CD1c-positive myeloid dendritic cell (primary cell): ENCODE results near the gene XIRP2.
"Not testable (repeated sequence)": the region's sequence is repeated elsewhere in the genome, so short reads cannot be mapped to it uniquely, and the experiment has no call there.

Source experiments
- DNase-seq: peaks from one replicate; pipeline ENCODE4 v3.0.0-alpha.2; 2016; ENCODE audit errors: extremely low spot score

The XIRP2 gene

DNA sequence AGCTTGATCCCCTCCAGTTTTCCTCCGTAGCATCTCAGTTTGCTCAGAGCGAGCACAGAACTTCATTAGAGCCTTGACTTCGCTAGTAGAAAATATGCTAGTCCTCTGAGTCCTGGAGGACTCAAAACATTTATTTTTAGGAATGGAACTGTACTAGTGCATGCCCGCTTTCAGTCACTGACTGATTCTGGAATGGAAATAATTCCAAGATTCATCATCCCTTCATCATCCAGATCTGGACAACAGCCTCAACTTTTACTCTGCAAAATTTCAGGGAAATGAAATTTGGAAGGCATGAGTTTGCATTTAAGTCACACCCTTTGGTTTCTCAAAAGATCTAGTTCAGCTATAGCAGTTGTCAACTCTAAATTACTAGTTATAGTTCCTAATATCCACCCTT, 304.6 kb downstream of the XIRP2 start:
- no peak for DNase-seq

DNA sequence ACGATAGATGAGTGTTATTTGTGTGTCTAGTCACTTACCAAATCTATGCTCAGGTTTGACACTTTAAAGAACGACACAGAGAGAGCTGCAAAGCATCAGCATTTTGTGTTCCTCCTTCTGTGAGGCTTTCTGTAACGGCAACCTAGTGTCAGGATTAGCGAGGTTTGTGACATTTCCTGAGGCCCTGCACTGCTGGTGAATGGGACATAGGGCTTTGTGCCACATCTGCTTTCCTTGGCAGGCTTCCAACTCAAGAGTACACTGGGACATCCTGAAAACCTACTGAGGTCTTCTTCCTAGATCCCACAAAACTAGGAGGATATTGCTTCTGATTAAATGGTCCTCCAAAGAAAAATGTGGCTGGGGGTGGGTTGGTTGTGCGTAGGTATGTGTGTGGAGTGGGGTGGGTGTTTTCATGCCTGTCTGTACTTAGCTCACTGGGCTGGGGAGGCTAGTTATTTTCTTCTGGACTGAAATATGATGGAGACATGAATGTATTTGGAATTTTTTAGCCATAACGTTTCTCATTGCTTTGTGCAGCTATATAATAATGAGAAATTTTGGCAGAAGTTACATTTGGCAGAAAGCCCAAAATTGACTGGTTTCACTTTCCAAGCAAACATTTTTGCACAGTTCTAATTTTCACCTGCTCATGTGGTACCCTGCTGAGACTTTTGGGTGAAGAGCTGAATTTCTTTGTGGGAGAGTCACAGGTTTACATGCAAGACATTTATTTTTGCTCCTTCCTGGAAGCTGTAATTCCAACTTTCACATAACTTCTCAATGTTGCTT, 308.4 kb downstream of the XIRP2 start:
- DNase-seq = peak; percentile 39

DNA sequence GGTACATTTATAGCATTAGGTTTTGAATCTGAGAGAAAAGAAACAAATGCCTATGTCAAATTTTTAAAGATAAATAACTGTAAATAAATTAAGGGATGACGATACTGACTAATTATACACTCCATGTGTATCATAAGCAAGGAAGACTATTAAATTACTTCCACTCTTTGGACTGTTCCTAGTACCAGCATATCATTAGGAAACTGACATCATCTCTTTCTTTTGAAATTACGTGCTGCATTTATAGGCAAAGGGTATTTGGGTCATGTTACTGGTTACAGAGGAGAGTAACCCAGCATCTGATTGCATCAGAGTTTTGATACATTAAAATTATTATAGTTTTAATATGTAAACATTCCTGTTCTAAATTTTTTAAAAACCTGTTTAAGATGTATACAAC, 309.7 kb downstream of the XIRP2 start:
- DNase-seq = no peak

DNA sequence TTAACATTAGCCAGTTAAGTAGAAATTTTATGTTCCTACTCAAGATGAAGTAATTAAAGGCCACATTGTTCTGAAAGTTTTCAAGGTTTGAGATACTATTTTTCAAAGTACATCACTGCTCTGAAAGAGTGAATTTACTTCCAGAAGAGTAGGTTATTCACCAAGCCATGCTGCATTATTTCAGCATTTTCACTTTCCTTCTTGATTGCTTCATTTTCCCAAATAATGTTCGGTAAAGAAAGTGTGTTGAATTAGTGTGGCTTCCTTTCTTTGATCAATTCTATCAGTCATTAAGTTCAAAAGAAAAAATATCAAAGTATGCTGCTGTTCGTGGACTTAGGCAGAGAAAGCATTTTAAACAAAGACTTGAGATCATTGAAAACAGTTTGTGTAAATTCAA, 310.3 kb downstream of the XIRP2 start:
- DNase-seq = no peak

DNA sequence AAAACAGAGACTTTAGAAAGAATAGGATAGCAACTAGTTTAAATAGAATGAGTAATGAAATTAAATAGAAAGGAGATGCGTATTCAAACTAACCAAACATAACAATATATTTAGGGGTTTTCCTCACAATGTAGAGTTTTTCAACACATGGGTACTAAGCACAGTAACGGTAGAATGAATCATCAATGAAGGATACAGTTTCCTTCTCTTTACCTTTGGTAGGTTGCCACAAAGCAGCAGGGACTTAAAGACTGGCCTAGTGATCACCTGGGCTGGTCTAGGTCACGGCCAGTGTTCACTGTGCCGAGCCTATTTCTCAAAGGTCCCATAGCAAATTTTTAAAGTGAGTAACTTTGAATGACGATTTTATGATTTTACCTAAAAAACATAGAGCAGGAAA, 311.7 kb downstream of the XIRP2 start:
- DNase-seq = no peak

DNA sequence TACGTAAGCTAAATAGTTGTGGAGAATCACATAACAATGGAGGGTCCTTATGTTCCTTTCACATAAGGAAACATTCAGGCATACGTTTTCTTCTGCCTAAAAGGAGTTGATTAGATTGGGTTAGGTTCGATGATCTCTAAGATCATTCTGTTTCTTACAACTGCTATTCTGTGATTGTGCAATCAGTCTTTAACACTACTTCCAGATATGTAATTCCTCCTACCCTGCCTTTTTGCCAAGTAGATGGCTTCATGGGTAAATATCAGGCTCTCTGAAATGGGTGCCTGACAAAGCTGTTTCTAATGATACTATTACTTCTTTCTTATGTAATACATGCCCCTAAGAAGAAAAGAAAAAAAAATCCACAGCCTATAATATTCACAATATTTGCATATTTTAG, 321.5 kb downstream of the XIRP2 start:
- DNase-seq = no peak

DNA sequence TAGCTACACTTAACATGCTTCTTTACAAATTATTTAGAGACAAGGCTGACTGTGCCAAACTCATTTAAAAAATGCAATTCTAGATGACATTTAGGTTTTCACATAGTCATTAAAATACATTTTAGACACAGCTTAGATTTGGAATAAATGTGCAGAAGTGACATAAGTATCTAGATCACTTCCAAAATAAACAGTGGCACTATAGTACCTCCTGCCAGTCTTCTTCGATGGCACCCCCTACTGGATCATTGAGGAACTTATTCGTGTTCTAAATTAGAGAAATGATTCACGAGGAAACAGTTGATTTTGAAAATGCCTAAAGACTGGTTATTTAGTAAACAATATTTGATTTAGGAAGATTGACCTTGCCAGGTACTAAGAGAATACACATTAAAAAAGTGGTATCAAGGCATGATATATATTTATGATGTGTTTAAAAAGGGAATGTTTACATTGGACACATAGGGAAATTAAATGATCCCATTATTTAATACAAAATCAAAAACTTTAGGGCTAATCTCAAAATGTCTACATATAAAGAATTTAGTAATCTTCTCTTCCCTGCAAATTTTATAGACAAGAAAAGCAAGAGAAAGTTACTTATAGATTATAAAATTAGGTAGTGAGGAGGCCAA, 323.9 kb downstream of the XIRP2 start:
- peak; percentile 69 for DNase-seq

DNA sequence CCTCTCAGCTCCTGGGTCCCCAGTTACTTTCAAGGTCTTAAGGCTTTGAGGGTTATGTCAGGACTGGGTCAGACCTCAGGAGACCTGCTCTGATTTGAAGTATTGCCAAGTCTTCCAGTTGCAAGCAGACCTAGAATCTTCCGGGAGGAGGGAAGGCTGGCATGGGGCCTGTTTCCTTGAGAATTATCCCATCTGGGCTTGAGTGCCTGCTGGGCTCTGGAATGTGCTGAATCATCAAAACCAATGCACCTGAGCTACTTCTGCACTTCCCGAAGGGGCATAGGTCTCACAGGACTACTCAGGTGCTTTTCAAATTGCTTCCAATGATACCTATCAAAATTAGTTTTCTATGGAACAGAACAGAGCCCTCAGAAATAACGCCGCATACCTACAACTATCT, 327.3 kb downstream of the XIRP2 start:
- DNase-seq = no peak

DNA sequence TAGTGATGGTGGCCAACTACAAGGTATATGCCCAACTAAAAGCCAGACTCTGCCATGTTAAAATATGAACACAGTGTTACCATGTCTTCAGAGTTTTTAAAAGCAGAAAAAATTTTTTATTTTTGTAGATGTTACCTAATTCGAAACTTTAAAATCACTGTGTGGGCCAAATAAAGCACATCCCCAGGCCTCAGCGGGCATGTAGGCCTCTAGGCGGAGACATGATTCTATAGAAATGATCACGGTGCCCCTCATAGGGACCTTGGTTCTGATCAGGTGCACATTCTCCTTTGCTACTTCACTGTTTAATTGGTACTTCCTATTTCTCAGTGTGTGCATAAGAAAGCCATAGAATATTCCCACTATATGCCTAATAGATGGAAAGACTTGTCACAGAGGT, 349.2 kb downstream of the XIRP2 start:
- DNase-seq = no peak

DNA sequence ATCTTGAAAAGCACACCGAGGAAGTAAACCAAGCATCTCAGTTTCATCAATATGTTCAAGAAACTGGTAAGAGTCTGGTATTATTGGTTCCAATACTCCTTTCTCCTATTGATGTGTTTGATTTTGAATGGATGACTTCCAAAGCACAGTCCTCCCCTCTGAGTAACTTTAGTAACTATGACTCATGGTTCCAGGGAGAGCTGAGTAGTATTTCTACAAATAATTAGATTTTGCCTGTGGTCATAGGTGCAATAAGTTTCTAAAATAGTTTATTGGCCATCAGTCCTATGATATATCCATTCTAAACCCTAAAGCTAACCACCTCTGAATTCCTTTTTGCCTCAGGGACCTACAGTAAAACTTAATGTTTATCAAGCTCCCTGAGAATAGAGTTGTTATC, 352.4 kb downstream of the XIRP2 start:
- no peak for DNase-seq

DNA sequence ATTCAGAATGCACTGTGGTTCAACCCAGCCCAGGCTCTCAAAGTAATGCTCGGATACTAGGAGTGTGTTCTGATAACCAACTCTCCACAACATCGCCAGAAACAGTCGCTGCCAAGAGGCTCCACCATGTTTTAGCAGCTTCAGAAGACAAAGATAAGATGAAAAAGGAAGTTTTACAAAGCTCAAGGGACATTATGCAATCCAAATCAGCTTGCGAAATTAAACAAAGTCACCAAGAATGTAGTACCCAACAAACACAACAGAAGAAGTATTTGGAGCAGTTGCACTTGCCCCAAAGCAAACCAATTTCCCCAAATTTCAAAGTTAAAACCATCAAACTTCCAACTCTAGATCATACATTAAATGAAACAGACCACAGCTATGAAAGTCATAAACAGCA, 360.9 kb downstream of the XIRP2 start:
- no peak for DNase-seq

DNA sequence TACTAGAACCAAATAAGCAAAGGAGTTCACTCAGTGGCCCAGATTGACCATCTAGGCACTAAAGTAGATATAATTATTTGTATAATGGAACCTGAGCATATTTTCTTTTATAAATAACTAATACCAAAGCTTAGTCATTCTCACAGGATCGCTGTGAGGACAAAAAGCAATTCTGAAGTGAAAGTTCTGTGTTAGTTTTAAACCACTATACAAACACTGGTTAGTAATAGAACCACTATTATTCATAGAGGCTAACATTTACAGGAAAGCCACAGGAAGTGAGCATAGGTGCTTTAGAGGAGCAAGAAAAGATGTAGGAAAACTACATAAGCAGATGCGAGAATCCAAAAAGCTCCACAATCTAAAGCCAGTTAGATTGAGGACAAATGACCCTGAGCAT, 364.7 kb downstream of the XIRP2 start:
- DNase-seq = no peak

DNA sequence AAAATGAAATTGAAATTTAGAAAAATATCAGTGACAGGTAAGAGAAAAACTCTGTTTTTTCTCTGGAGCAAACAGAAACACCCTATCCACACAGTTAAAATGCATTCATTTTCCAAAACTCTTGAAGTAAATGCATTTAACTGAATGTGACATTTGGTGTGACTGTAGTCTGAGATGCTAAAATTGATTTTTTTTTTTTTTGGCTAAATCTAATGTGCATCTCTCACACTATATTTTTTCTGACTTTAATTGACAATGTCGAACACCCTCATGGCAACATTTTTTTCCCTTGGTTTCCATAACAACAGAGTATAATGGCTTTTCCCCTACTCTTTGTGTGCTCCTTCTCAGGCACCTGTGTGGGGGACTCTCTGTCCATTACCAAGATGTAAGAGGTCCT, 366.4 kb downstream of the XIRP2 start:
- no peak for DNase-seq

DNA sequence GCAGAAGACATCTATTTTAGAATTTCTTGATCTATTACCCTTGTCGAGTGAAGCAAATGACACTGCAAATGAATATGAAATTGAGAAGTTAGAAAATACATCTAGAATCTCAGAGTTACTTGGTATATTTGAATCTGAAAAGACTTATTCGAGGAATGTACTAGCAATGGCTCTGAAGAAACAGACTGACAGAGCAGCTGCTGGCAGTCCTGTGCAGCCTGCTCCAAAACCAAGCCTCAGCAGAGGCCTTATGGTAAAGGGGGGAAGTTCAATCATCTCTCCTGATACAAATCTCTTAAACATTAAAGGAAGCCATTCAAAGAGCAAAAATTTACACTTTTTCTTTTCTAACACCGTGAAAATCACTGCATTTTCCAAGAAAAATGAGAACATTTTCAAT, 370.4 kb downstream of the XIRP2 start:
- no peak for DNase-seq

DNA sequence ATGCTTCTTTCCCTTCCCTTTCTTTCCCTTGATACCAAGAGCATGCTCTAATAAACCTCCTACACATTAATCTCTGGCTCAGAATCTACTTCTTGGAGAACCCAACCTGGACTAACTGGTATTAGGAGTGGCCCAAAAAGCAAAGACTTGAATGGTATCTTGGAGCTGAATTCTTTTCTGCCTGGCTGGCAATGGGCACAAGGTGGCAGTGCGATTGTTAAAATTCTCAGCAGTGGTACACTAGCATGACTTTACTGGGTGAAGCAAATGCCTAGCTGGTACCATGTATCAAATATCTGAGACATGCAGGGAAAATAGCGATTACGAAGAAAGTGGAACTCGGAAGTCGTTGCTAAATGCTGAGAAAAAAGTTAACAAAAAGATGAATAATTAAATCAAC, 376.1 kb downstream of the XIRP2 start:
- DNase-seq = no peak

DNA sequence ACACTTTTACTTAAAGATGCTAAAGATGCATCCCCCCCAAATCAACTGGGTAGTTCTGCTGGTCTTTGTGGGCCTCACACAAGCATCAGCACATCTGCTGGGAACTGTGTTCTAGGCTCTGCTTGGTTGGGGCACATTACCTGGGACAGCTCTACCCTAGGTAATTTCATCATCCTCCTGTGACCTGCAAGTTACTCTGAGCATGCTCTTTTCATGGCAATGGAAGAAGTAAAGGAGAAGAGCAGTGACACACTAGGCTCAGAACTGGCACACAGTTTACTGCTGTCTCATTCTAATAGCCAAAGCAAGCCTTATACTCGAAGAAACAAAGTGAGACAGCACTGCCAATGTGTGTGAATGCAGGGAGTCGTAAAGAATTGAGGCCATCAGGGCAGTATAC, 376.7 kb downstream of the XIRP2 start:
- DNase-seq = no peak

DNA sequence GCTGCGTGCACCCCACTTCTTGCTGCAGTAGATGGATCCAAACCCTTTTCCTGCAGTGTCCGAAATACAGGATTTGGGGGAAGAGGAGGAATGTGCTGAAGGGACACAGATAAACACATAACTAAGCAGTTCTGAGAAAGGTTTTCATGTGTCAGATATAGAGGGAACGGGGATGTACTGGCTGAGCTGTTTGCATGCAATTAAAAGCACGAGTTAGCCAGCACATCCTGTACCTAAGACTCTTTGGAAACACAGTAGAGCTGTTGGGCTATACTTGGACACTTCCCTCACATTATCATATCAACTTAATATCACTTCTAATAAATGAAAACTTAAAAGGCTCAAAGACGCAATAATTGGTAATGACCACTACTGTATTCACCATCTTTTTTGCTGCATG, 377.4 kb downstream of the XIRP2 start:
- no peak for DNase-seq

DNA sequence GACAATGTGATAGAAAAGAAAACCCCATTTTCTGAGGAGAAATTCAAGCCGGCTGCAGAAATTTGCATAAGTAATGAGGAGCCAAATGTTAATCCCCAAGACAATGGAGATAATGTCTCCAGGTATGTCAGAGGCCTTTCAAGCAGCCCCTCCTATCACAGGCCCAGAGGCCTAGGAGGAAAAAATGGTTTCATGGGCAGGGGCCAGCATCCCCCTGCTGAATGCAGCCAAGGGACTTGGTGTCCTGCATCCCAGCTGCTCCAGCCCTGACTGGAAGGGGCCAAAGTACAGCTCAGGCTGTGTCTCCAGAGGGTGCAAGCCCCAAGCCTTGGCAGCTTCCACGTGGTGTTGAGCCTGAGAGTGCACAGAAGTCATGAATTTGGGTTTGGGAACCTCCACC, 380.0 kb downstream of the XIRP2 start:
- DNase-seq = not testable (repeated sequence)

DNA sequence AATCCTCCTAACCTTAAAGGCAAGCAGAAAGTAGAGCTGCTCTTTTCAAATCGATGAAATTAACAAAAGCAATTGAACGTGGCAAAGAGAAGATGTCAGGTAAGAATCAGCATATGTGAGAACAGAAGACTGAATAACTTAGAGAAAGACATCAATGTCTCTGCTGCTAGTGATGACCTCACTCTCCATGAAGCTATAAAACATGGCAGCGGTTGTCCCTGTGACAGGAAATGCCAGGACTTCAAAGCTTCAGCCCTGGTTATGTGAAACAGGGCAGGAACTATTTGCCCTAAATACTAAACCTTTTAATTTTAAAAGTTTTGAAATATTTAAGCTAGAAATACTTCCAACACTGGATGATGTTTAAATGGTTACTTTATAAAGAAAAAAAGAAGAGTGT, 383.7 kb downstream of the XIRP2 start:
- no peak for DNase-seq

DNA sequence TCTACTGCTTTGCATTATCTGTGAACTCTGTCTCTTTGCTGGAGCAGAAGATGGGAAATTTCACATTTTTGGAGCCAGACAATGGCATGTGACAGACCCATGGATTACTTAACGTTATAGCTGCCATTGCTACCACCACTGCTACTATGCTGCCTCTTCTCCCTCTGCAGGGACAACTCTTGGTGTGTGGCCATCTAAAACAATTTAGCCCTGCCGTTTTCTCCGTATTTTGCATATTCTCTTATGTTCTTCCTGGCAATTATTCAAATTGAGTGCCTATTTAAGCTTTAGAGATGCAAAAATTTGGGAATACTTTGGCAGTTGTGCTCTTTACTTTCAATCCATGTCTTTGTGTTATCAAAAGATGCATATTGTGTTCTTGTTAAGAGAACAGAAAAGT, 386.8 kb downstream of the XIRP2 start:
- DNase-seq = no peak

DNA sequence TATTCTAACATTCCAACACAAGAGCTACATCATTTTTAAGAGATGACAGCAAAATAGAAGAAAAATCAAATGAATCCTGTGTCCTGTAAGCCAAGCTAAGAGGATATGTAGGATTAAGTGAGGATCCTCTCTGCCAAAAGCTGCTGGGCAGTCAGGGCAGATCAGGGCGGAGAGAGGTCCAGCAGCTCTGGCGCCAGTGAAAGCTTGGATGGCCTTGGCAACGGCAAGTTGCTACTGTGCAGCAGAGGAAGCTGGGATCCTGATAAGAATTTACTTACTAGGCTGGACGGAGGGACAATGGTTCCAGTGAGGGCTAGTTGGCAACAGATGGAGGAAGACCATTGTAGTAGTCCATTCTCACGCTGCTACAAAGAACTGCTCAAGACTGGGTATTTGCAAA, 391.5 kb downstream of the XIRP2 start:
- DNase-seq = no peak

DNA sequence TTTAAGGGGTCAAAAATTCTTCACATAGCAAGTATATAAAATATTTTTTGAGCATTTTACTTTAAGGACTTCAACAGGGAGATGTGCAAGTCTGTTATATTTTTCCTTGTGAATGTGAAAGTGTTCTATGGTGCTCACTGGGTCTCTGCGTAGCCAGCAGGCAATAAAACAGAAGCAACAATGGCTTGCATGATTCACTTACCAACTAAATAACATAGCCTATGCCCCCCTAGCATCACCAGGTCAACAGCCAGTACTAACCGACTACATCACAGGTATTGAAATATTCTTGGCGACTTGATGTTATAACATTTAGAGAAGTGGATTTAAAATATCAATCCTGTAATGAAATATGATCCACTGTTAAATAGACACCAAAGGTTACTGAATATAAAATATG, 398.9 kb downstream of the XIRP2 start:
- DNase-seq = no peak

DNA sequence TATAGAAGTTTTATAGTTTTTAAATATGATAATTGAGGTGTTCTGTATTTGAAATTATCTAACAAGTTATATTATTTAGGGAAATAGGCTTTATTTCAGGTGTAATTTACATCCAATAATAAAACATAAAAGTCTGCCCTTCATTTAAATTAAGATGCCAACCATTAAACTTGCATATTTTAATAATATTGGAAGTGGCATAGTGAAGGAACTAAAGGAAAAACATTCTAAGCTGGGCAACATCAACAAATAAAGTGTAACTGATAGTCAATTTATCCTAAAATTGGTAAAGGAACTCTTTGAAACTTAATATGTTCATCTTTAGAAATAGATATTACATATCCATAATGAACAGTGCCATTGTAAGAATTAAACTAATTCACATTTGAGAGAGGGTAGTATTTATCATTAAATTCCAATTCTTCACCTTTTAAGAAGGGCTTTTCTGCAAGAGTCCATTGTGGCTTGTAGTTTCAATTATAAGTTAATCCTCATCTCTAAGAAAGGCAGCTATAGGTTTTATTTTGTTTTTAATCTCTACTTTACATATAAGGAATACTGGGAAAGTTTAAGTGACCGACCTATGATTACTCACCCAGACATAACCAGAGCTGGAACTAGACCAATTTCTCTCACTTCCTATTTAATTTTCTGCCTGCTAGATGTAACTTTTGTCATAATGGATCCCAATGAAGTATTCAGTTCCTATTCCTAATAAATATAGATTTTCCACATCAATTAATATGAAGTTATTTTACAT, 401.6 kb downstream of the XIRP2 start:
- peak; percentile 19 for DNase-seq
